AG04450 (cell line): ENCODE data around the gene ZNF780B. TPM values are rescaled to one million over a fixed set of nuclear protein-coding genes. Genes with fewer than 3 reads are reported as not detected.

Experiments used
- CTCF ChIA-PET: fragments of 300-600, 350-600 bp; formaldehyde crosslinking; extraction: SDS; loops from one replicate; lab custom pipeline; 2022; ENCODE audit warnings: antibody characterized with exemption, inconsistent platforms; lab: Charles Lee
- POLR2A ChIA-PET: fragments of 350-600 bp; formaldehyde crosslinking; extraction: SDS; loops from one replicate; lab custom pipeline; 2021; ENCODE audit warnings: antibody characterized with exemption, inconsistent platforms; lab: Yijun Ruan, JAX
- DNase-seq: peaks from one replicate; pipeline ENCODE4 v3.0.0-alpha.2; 2011; ENCODE audit warnings: low read depth, low spot score
- H3K27ac ChIP-seq: one replicate; pipeline ENCODE4 v1.5.1; 2012; ENCODE audit warnings: low read depth, low read length, control low read depth
- H3K27me3 ChIP-seq: one replicate; pipeline ENCODE4 v1.6.0; 2012; ENCODE audit warnings: low read length; ENCODE audit not compliant: control insufficient read depth, insufficient read depth
- H3K4me3 ChIP-seq: 2 replicates; pipeline ENCODE4 v1.5.1; 2011; ENCODE audit warnings: mild to moderate bottlenecking, low read depth, low read length, control low read depth
- H3K9me3 ChIP-seq: 2 replicates; pipeline ENCODE4 v1.5.1; 2012; ENCODE audit warnings: low read length; ENCODE audit not compliant: control insufficient read depth, insufficient read depth
- polyA plus RNA-seq: library from polyadenylated mRNA; depleted of rRNA; stranded (reverse); fragments of >200 nt; gene quantifications from 2 replicates; pipeline ENCODE4 v1.2.3, GENCODE V29; 2011
- TF ChIP-seq, protein P1 (sequence below): IDR thresholded peaks from 2 replicates; pipeline ENCODE4 v1.5.1; 2011; ENCODE audit warnings: low read depth, low read length, control low read depth, inconsistent platforms

The ZNF780B gene
- polyA plus RNA-seq, 1 experiment, result 8.3 TPM

DNA sequence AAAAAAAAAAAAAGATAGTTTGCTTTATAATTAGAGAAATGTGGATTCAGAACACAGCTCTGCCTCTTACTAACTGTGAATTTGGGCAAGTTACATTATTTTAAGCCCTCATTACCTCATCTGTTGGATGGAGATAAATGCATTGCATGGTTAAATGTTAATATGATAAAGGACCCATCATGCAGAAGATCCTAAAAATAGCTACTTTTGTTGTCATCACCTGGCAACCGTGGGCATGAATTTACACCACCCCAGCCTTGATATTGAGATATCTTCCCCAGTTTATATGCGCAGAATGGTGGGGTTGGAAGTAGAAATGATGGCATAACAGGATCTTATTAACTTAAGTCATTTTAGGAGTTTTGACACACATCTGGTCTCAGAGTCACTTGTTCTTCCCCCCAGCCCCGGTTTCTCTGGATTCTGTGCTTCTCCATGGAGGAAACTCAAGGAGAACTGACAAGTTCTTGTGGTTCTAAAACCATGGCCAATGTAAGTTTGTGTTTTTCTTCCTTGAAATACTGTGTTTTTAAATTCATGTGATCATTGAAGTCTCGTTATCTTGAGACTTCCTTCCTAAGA lies 50.2 kb downstream of the ZNF780B start:
- TF ChIP-seq, protein P1, sequence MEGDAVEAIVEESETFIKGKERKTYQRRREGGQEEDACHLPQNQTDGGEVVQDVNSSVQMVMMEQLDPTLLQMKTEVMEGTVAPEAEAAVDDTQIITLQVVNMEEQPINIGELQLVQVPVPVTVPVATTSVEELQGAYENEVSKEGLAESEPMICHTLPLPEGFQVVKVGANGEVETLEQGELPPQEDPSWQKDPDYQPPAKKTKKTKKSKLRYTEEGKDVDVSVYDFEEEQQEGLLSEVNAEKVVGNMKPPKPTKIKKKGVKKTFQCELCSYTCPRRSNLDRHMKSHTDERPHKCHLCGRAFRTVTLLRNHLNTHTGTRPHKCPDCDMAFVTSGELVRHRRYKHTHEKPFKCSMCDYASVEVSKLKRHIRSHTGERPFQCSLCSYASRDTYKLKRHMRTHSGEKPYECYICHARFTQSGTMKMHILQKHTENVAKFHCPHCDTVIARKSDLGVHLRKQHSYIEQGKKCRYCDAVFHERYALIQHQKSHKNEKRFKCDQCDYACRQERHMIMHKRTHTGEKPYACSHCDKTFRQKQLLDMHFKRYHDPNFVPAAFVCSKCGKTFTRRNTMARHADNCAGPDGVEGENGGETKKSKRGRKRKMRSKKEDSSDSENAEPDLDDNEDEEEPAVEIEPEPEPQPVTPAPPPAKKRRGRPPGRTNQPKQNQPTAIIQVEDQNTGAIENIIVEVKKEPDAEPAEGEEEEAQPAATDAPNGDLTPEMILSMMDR, result no peak
- Histone ChIP-seq H3K4me3 (no peak overlapping the region), H3K27me3 (no peaks in the 10 kb centered on the region), H3K9me3 (no peaks in the 10 kb centered on the region), H3K27ac (peak overlapping the region; percentile 32)
- CTCF ChIA-PET, result no interaction called here
- POLR2A ChIA-PET, result no interaction called here
- DNase-seq, result no peak

DNA sequence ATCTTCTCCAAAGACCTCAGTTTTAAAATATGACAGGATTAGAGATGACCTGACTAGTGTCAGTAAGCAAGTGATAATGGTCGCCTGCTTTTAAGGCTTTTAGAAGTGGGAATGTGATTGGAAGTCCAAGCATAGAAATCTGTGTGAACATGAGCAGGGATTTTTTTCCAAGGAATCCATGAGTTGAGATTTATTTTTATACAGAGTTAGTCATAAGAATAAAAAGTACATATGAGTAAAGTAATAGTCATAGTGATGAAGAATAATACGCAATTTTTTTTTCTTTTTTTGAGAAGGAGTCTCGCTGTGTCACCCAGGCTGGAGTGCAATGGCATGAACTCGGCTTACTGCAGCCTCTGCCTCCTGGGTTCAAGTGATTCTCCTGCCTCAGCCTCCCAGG lies 57.5 kb downstream of the ZNF780B start:
- TF ChIP-seq, protein P1, result no peak
- no peak for DNase-seq
- Histone ChIP-seq H3K27ac (peak overlapping the region; percentile 21), H3K9me3 (no peaks in the 10 kb centered on the region; the same call in 1 of the 2 replicates), H3K4me3 (no peak overlapping the region), H3K27me3 (no peaks in the 10 kb centered on the region)
- CTCF ChIA-PET, result no interaction called here
- POLR2A ChIA-PET, result no interaction called here

DNA sequence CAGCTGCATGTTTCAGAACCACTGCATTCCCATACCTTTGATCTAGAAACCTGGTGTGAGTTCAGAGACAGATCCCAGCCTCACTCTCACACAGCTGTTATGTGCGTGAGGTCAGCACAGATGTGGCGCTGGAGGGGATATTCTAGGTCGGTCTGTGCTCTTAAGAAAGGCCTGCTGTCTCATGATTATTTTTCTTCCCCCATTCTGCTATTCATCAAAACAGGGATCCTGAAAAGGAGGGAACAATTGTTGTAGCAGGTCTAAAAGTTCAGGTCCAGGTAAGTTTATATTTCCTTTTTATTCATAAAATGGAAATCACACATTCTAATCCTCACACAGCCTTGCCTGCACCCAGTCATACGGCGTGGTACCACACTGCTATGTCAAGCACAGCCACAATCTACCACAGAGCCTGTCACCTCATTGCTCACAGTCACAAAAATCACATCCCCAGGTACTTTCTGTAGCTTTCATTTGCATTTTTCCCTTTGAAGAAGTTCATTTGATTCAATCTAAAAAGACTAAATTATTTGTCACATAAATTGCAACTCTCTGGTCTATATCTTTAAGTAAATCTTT lies 58.3 kb downstream of the ZNF780B start:
- CTCF ChIA-PET, result interaction anchor here (2.0 kb wide), 1 partner anchor 27 kb away, joined by 9 read pairs; the partner anchor contains the start of gene PSMC4
- Histone ChIP-seq H3K27me3 (no peaks in the 10 kb centered on the region), H3K27ac (peak overlapping the region; percentile 93), H3K9me3 (no peaks in the 10 kb centered on the region; the same call in 1 of the 2 replicates), H3K4me3 (peak overlapping the region; percentile 91)
- TF ChIP-seq, protein P1, result no peak
- POLR2A ChIA-PET, result interaction anchor here (0.6 kb wide), 1 partner anchor 367 kb away, joined by 3 read pairs; no protein-coding TSS in a partner anchor
- no peak for DNase-seq

DNA sequence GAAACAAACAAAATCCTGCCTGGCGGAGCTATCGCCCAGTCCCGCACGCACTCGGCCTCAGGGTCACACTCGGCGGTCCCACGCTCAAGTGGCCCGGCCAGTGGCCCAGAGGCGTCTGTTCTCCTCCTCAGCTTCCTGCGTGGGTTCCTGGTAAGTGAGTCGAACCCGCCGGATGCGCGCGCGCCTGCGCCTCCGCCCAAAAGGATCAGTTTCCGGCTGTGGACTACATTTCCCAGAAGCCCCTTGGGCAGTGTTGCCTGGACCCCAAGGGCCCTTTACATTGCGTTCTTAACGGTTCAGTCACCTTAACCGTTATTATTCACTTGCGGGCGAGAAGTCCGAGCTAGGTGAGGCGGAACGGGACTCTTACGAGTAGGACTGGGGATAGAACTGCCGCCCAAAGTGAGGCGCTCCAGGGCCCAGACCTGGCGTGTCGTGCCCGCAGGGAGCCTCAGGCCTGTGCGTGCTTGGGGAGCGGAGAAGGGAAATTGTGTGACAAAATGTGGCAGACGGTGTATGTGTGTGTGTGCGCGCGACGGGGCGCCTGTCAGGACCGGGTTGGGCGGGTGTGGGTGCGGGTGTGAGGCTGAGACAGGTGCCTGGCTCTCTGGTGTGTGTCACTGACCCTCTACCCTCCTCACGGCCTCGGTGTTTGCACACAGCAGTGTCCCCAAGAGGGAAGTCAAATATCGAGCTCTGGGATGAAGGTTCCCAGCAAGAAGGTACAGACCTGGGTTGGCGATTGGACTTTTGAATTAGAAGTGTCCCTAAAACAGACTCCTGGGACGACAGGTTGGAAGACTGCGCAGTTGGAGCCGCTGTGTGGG lies 59.0 kb downstream of the ZNF780B start, which contains the start of gene ZNF546:
ZNF546 (plus strand) TSS at position 250 of the 827 bp plus-strand sequence. CDS start 1,267 bp downstream, outside the sequence.
- Histone ChIP-seq H3K4me3 (peak within 1 kb of the TSS; percentile 91), H3K9me3 (no peaks in the 10 kb centered on the region; the same call in 1 of the 2 replicates), H3K27me3 (no peaks in the 10 kb centered on the region), H3K27ac (peak within 1 kb of the TSS; percentile 93)
- TF ChIP-seq, protein P1, result no peak
- POLR2A ChIA-PET, result interaction anchor here (0.6 to 1.0 kb wide), 2 partner anchors 27 to 367 kb away, joined by 3 to 8 read pairs; partner anchors contain the start of gene PSMC4
- DNase-seq, result peak; percentile 74
- CTCF ChIA-PET, result interaction anchor here (1.6 to 2.0 kb wide), 2 partner anchors 26 to 153 kb away, joined by 4 to 9 read pairs; partner anchors contain the start of gene PSMC4
